ENCODE measurements around the gene MB. TPM values are rescaled to one million over a fixed set of nuclear protein-coding genes. Genes with fewer than 3 reads are reported as not detected.

Gene MB
- total and polyA plus RNA-seq, 2 experiments from 2014 or later = not detected

DNA sequence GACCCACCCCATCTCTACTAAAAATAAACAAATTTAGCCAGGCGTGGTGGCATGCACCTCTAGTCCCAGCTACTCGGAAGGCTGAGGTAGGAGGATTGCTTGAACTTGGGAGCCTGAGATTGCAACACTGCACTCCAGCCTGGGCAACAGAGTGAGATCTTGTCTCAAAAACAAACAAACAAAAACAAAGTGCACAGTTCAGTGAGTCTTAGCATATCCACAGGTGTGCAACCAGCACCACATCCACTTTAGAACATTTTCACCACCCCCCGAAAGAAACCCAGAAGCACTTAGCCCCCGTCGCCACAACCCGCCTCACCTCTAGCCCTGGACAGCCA lies 27.4 kb downstream of the MB start:
- Mint-ChIP-seq H3K4me3 (no peak overlapping the region), H3K9me3 (no peaks in the 10 kb centered on the region), H3K4me1 (peaks cover 11% of the 10 kb centered on the region; the same call in 2 of the 3 replicates), H3K36me3 (ENCODE audit: low read depth) (no peaks in the 10 kb centered on the region), H3K27me3 (ENCODE audit: insufficient read depth, low read depth, poor library complexity) (peaks cover 8% of the 10 kb centered on the region), H3K27ac (no peak overlapping the region)
- Histone ChIP-seq H3K79me2 (replicated peaks; ENCODE audit: insufficient read depth) (no peaks in the 10 kb centered on the region), H3K4me3 (no peak overlapping the region), H3K27ac (ENCODE audit: low read depth) (no peak overlapping the region), H3K27me3 (ENCODE audit: insufficient read depth) (no peaks in the 10 kb centered on the region), H3K4me1 (ENCODE audit: insufficient read depth) (peaks cover 4% of the 10 kb centered on the region), H4K20me1 (replicated peaks; ENCODE audit: insufficient read depth) (no peaks in the 10 kb centered on the region), H3K9me2 (ENCODE audit: insufficient read depth) (no peaks in the 10 kb centered on the region), H3K4me2 (no peak overlapping the region), H2AFZ (no peak overlapping the region; the same call in 1 of the 2 replicates), H3K36me3 (ENCODE audit: insufficient read depth) (no peaks in the 10 kb centered on the region), H3F3A (replicated peaks; ENCODE audit: low read depth) (no peaks in the 10 kb centered on the region)
- TF ChIP-seq, protein P1, sequence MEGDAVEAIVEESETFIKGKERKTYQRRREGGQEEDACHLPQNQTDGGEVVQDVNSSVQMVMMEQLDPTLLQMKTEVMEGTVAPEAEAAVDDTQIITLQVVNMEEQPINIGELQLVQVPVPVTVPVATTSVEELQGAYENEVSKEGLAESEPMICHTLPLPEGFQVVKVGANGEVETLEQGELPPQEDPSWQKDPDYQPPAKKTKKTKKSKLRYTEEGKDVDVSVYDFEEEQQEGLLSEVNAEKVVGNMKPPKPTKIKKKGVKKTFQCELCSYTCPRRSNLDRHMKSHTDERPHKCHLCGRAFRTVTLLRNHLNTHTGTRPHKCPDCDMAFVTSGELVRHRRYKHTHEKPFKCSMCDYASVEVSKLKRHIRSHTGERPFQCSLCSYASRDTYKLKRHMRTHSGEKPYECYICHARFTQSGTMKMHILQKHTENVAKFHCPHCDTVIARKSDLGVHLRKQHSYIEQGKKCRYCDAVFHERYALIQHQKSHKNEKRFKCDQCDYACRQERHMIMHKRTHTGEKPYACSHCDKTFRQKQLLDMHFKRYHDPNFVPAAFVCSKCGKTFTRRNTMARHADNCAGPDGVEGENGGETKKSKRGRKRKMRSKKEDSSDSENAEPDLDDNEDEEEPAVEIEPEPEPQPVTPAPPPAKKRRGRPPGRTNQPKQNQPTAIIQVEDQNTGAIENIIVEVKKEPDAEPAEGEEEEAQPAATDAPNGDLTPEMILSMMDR (conservative IDR thresholded peaks at IDR 0.05; ENCODE audit: low read depth in 2 of 2) = no peak
- no peak for TF ChIP-seq STAT1 (IDR thresholded peaks at IDR 0.05; ENCODE audit: unreplicated experiment)
- TF ChIP-seq, protein P2, sequence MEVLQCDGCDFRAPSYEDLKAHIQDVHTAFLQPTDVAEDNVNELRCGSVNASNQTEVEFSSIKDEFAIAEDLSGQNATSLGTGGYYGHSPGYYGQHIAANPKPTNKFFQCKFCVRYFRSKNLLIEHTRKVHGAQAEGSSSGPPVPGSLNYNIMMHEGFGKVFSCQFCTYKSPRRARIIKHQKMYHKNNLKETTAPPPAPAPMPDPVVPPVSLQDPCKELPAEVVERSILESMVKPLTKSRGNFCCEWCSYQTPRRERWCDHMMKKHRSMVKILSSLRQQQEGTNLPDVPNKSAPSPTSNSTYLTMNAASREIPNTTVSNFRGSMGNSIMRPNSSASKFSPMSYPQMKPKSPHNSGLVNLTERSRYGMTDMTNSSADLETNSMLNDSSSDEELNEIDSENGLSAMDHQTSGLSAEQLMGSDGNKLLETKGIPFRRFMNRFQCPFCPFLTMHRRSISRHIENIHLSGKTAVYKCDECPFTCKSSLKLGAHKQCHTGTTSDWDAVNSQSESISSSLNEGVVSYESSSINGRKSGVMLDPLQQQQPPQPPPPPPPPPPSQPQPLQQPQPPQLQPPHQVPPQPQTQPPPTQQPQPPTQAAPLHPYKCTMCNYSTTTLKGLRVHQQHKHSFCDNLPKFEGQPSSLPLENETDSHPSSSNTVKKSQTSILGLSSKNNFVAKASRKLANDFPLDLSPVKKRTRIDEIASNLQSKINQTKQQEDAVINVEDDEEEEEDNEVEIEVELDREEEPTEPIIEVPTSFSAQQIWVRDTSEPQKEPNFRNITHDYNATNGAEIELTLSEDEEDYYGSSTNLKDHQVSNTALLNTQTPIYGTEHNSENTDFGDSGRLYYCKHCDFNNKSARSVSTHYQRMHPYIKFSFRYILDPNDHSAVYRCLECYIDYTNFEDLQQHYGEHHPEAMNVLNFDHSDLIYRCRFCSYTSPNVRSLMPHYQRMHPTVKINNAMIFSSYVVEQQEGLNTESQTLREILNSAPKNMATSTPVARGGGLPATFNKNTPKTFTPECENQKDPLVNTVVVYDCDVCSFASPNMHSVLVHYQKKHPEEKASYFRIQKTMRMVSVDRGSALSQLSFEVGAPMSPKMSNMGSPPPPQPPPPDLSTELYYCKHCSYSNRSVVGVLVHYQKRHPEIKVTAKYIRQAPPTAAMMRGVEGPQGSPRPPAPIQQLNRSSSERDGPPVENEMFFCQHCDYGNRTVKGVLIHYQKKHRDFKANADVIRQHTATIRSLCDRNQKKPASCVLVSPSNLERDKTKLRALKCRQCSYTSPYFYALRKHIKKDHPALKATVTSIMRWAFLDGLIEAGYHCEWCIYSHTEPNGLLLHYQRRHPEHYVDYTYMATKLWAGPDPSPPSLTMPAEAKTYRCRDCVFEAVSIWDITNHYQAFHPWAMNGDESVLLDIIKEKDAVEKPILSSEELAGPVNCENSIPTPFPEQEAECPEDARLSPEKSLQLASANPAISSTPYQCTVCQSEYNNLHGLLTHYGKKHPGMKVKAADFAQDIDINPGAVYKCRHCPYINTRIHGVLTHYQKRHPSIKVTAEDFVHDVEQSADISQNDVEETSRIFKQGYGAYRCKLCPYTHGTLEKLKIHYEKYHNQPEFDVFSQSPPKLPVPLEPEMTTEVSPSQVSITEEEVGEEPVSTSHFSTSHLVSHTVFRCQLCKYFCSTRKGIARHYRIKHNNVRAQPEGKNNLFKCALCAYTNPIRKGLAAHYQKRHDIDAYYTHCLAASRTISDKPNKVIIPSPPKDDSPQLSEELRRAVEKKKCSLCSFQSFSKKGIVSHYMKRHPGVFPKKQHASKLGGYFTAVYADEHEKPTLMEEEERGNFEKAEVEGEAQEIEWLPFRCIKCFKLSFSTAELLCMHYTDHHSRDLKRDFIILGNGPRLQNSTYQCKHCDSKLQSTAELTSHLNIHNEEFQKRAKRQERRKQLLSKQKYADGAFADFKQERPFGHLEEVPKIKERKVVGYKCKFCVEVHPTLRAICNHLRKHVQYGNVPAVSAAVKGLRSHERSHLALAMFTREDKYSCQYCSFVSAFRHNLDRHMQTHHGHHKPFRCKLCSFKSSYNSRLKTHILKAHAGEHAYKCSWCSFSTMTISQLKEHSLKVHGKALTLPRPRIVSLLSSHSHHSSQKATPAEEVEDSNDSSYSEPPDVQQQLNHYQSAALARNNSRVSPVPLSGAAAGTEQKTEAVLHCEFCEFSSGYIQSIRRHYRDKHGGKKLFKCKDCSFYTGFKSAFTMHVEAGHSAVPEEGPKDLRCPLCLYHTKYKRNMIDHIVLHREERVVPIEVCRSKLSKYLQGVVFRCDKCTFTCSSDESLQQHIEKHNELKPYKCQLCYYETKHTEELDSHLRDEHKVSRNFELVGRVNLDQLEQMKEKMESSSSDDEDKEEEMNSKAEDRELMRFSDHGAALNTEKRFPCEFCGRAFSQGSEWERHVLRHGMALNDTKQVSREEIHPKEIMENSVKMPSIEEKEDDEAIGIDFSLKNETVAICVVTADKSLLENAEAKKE (CRISPR knock-in tag; IDR thresholded peaks at IDR 0.05) = no peak
- TF ChIP-seq ETS1 (IDR thresholded peaks at IDR 0.05) = no peak
- no peak for TF ChIP-seq POLR2AphosphoS5 (IDR thresholded peaks at IDR 0.05; ENCODE audit: low read depth)
- DNase-seq (ENCODE audit: low spot score) (no peak), ATAC-seq (no peak)
